PC-9 (cell line): ENCODE results near the gene DAAM2.

Experiments
- EZH2 ChIP-seq: fragments of 200-600 bp; sonication (generic); IDR thresholded peaks from 2 replicates; pipeline ENCODE4 v1.8.0; 2017; ENCODE audit warnings: antibody characterized with exemption, low read depth
- TF ChIP-seq, protein P1 (sequence below): fragments of 200-600 bp; sonication (generic); conservative IDR thresholded peaks from 2 replicates; pipeline ENCODE4 v1.6.1; 2017; ENCODE audit warnings: mixed run types, antibody characterized with exemption, mild to moderate bottlenecking, moderate library complexity

DNA sequence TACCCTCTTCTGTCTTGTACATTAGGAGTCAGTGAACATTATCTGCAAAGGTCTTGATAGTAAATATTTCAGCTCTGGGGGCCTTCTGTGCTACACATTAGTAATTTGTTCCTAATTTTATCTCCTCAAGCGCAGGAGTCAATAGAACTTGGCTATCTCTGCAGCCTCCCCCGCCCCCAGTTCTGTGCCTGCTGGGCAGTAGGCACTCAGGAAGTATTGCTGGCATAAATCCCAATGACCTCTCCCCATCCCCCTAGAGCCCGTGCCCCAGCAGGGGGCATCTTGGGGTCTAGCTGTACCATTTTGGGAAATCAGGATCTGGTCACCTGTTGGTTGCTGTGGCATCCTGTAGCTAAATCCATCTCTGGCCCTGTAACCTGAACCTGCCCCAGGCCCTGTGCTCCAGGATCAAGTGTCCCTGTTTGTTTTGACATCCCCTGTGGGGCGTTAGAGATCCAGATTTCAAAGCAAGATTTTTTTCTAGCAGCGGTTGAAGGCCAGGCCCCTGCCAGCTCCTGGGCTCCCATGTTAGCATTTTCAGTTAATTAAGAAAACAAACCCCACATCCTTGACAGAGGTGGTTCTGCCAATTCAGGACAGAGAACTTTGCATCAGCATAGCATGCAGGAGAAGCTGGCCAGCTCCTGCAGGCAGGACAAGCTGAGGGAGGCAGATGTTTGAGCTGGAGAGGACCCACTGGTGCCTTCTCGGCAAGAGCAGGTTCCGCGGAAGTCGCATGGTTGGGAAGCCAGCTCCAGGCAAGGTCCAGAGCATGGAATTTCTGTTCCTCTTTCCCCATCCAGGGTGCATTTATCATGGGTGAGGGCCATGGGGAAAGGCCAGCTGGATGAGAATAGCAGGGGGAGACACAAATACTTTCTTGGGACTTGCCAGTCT, 32.1 kb downstream of the DAAM2 start:
- TF ChIP-seq, protein P1, sequence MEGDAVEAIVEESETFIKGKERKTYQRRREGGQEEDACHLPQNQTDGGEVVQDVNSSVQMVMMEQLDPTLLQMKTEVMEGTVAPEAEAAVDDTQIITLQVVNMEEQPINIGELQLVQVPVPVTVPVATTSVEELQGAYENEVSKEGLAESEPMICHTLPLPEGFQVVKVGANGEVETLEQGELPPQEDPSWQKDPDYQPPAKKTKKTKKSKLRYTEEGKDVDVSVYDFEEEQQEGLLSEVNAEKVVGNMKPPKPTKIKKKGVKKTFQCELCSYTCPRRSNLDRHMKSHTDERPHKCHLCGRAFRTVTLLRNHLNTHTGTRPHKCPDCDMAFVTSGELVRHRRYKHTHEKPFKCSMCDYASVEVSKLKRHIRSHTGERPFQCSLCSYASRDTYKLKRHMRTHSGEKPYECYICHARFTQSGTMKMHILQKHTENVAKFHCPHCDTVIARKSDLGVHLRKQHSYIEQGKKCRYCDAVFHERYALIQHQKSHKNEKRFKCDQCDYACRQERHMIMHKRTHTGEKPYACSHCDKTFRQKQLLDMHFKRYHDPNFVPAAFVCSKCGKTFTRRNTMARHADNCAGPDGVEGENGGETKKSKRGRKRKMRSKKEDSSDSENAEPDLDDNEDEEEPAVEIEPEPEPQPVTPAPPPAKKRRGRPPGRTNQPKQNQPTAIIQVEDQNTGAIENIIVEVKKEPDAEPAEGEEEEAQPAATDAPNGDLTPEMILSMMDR = no peak
- TF ChIP-seq EZH2 = no peak
